NCI-H1436 treated with DMSO at 0.1 percent for 48 hours (cell line): ENCODE data around the gene LY6G5C.

Experiments used
- DNase-seq: peaks from one replicate; lab custom pipeline; 2025; lab: John Stamatoyannopoulos, UW

The LY6G5C gene

GRCh38 chr6:31680226-31681134, at the start of gene LY6G5C:
Gene LY6G5C (minus strand): TSS chr6:31681067. CDS start chr6:31680373, 694 bp downstream.
- no peak for DNase-seq

GRCh38 chr6:31729979-31730630, 49.2 kb upstream of the LY6G5C start:
- DNase-seq, result no peak

- DNase-seq, result no peak
These were observed 48.7 kb upstream of the LY6G5C start for GRCh38 chr6:31729515-31729978.

- DNase-seq, result no peak
These were observed 48.1 kb upstream of the LY6G5C start, which contains the start of gene DDAH2 for GRCh38 chr6:31728767-31729514. Gene DDAH2 (minus strand): TSS chr6:31729299. CDS start chr6:31729161, 138 bp downstream.

GRCh38 chr6:31727717-31728671, 47.1 kb upstream of the LY6G5C start:
- DNase-seq, result no peak

- DNase-seq, result no peak
These were observed 46.3 kb upstream of the LY6G5C start for GRCh38 chr6:31727034-31727716.

- DNase-seq, result no peak
These were observed 44.9 kb upstream of the LY6G5C start for GRCh38 chr6:31725502-31726350.

GRCh38 chr6:31723980-31724691, 43.3 kb upstream of the LY6G5C start:
- no peak for DNase-seq

GRCh38 chr6:31723245-31723979, 42.5 kb upstream of the LY6G5C start, which contains the start of gene MPIG6B:
Gene MPIG6B (plus strand): TSS chr6:31723373. CDS start chr6:31723384, 11 bp downstream.
- DNase-seq, result no peak

- DNase-seq, result no peak
These were observed 41.3 kb upstream of the LY6G5C start for GRCh38 chr6:31722173-31722572.

GRCh38 chr6:31721351-31722020, 40.6 kb upstream of the LY6G5C start, which contains the start of gene LY6G6C:
Gene LY6G6C (minus strand): TSS chr6:31721746. CDS start chr6:31721679, 67 bp downstream.
- no peak for DNase-seq

- DNase-seq, result no peak
These were observed 39.4 kb upstream of the LY6G5C start for GRCh38 chr6:31720196-31720770.

- DNase-seq, result no peak
These were observed 38.1 kb upstream of the LY6G5C start for GRCh38 chr6:31719001-31719400.

- DNase-seq, result no peak
These were observed 37.4 kb upstream of the LY6G5C start for GRCh38 chr6:31718265-31718664.

GRCh38 chr6:31717499-31718222, 36.8 kb upstream of the LY6G5C start:
- peak; percentile 29 for DNase-seq
